GM10248 (cell line): ENCODE results near the gene FAM53B.

Experiments
- CTCF ChIA-PET: fragments of 300-600 bp; sonication (Branson Sonifier 250); formaldehyde crosslinking; extraction: SDS; loops from one replicate; lab custom pipeline; 2021; ENCODE audit warnings: antibody characterized with exemption; lab: Yijun Ruan, JAX
- POLR2A ChIA-PET: fragments of 350-650 bp; sonication (Branson Sonifier 250); formaldehyde crosslinking; extraction: SDS; loops from one replicate; lab custom pipeline; 2020; ENCODE audit warnings: antibody characterized with exemption; lab: Yijun Ruan, JAX
- DNase-seq: peaks from one replicate; pipeline ENCODE4 v3.0.0; 2012; ENCODE audit errors: extremely low spot score
- CTCF ChIP-seq: IDR thresholded peaks from 2 replicates; pipeline ENCODE4 v1.5.1; 2012; ENCODE audit warnings: mild to moderate bottlenecking, low read depth; ENCODE audit errors: extremely low read depth, missing control alignments, control extremely low read depth

The FAM53B gene

GRCh38 chr10:124695259-124695658, 48.9 kb downstream of the FAM53B start:
- POLR2A ChIA-PET, result no interaction called here
- CTCF ChIA-PET, result no interaction called here
- TF ChIP-seq CTCF, result no peak
- no peak for DNase-seq

- no peak for DNase-seq
- CTCF ChIA-PET, result interaction anchor here (3.2 kb wide), 1 partner anchor 47 kb away, joined by 12 read pairs; no protein-coding TSS in a partner anchor
- POLR2A ChIA-PET, result no interaction called here
- no peak for TF ChIP-seq CTCF
Measured at GRCh38 chr10:124694481-124695220, 49.5 kb downstream of the FAM53B start.

GRCh38 chr10:124693801-124694416, 50.3 kb downstream of the FAM53B start:
- ChIA-PET POLR2A (no interaction called here), CTCF (interaction anchor here (1.3 to 3.2 kb wide), 2 partner anchors 12 to 48 kb away, joined by 4 to 12 read pairs; no protein-coding TSS in a partner anchor)
- no peak for DNase-seq
- TF ChIP-seq CTCF, result no peak

GRCh38 chr10:124693396-124693795, 50.8 kb downstream of the FAM53B start:
- POLR2A ChIA-PET, result no interaction called here
- DNase-seq, result no peak
- CTCF ChIA-PET, result interaction anchor here (1.3 to 3.2 kb wide), 2 partner anchors 13 to 48 kb away, joined by 4 to 12 read pairs; no protein-coding TSS in a partner anchor
- TF ChIP-seq CTCF, result no peak

- DNase-seq, result no peak
- TF ChIP-seq CTCF, result no peak
- POLR2A ChIA-PET, result no interaction called here
- CTCF ChIA-PET, result interaction anchor here (1.2 to 3.2 kb wide), 2 partner anchors 26 to 49 kb away, joined by 4 to 12 read pairs; no protein-coding TSS in a partner anchor
Measured at GRCh38 chr10:124692100-124692446, 52.1 kb downstream of the FAM53B start.

GRCh38 chr10:124691421-124692099, 52.6 kb downstream of the FAM53B start:
- DNase-seq, result no peak
- CTCF ChIA-PET, result interaction anchor here (1.2 to 3.2 kb wide), 2 partner anchors 27 to 50 kb away, joined by 4 to 12 read pairs; no protein-coding TSS in a partner anchor
- POLR2A ChIA-PET, result no interaction called here
- TF ChIP-seq CTCF, result no peak
